Ramos (cell line): ENCODE data around the gene COL4A1.

Experiments used
- in situ Hi-C: fragments of 300-500 bp; cut with MboI; formaldehyde crosslinking; loops from one replicate; pipeline ENCODE4 v1.14.3; 2022; ENCODE audit warnings: low sequenced_read_pairs; ENCODE audit not compliant: unreplicated experiment

COL4A1 gene

DNA sequence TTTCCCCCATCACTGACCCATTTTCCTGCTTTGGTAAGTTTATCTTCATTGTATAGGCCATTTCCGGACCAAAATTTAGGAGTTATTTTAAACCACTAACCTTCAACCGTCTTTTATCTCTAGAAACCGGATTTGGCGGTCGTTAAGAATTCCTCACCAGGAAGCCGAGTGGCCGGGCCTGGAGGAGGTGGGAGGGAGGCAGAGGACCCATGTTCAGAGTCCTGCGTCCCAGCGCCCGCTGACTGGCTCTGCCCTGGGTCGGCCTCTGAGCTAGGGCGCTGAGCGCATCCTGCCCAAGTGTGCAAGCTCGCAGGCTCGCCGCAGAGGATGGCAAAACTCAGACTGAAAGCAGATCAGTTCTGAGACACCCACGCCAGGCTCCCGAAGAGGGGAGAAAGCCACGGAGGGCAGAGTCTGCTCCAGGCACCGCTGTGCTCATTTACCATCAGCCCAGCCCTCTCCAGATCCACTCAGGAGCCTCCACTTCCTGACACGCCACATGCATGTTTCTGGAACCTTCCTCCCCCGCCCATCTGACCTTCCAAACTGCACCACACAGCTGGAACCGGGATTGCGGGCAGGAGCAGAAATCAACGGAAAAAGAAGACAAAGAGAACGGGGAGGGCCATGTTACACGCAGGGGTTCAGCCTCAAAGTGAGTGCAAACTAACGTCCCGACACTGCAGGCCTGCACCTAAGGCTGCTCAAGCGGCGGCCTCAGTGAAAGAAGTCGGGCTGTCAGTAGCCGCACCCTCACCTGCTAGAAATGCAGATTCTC is 8.3 kb downstream of the COL4A1 start:
- in situ Hi-C loops: no loop called here

DNA sequence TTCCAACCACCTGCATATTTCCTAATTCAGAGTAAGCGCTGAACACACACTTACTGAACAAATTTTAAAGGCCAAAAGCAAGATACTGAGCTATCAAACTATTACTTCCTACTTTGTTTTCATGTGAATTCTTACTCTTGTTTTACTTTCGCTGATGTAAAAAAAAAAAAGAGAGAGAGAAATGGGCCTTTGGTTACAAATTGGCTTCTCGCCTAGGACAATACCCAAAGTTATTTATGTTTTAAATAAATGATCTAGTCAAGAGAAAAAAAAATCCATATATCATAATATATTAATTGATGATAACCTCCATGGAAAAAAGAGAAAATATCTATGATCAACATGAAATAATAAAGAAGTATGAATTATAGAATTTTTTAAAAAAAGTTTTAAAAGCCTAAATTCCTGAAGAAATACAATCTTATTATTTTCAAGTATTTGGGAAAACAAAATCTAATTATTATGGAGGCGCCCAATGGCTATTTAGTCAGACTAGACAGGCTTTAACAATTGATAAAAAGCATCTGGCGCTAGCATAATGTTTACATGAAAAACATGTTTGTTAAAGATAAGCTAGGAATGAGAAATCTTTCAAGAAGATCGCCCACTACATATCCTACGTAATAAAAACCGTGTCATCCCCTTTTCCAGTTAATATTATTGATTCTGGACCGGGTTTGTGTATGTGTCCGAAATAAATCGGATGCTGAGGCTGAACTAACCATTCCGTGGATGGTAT is 9.0 kb downstream of the COL4A1 start:
- in situ Hi-C loops: no loop called here

GRCh38 chr13:110297011-110297410 is 9.9 kb downstream of the COL4A1 start:
- in situ Hi-C loops: no loop called here

- in situ Hi-C loops: no loop called here
Measured at GRCh38 chr13:110294622-110295021, 12.3 kb downstream of the COL4A1 start.

DNA sequence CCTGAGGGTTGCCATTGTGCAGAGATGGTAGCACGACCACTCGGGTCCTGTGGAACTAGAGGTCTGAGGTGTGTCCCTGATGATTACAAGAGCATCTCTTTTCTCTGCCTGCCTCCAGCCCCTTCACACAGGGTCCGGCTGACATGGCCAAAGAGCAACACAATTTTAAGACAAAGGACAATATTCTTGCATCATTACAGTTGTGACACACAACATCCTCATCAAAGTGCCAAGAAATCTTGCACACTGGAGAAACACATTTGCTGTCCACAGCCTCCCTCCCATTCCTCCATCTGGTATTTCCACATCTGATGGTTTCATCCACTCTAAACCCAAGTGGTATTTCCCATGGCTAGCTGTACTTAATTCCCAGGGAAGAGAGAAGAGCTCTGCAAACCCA is 12.8 kb downstream of the COL4A1 start:
- in situ Hi-C loops: no loop called here

- in situ Hi-C loops: no loop called here
Measured at GRCh38 chr13:110293649-110294048, 13.3 kb downstream of the COL4A1 start.

DNA sequence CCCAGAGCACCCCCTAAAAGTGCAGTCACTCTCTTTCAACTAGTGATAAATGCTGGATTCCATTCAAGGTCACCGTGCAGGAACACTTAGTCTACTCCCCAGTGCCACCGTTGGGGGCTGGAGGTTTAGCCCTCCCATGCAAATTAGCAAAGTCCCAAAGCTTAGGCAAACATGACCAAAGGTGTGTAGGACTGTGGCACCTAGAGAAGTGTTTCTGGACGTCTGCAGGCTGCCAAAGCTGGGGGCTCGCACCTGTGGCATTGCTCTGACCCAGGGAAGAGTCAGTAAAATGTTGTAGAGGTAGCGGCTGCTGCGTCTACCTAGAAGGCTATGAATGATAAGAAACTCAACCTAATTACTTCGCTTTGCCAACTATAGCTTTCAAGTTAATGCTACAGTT is 13.9 kb downstream of the COL4A1 start:
- in situ Hi-C loops: no loop called here

DNA sequence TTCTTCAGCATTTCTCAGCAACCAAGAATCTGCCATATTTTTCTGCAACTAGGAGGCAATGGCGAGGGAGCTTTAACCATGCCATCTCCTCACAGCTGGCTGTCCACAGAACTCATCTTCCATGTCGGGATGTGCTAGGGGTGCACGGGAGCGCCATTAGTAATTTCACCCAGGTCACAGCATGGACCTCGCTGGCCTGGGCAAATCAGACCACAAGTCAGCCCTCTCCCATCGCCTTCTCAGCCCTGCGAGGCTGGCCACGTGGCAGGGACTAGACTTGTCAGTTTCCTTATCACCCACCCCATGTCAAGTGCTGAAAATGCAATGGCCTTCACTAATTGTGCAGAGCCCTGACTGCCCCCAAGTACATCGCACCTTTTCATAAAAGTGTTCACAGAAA is 15.7 kb downstream of the COL4A1 start:
- in situ Hi-C loops: no loop called here

- in situ Hi-C loops: no loop called here
Measured at GRCh38 chr13:110290826-110291225, 16.1 kb downstream of the COL4A1 start.

DNA sequence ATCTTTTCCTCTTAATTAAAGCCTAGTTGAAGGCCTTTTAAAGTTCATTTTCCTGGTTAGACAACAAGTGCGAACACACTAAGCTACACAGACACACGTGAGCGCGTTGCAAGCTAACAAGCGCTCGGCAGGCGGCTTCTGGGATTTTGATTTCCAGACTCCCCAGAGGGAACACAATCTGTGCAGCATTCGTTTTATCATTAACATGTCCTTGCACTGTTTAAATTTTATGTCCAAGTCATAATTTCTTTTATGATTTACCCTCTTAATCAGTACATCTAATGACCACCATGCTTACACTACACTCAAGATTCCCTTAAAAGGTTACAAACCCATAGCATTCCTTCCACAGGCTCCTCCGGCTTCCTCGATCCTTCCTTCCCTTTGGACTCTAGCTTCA is 16.8 kb downstream of the COL4A1 start:
- in situ Hi-C loops: no loop called here

GRCh38 chr13:110289661-110290060 is 17.3 kb downstream of the COL4A1 start:
- in situ Hi-C loops: no loop called here

DNA sequence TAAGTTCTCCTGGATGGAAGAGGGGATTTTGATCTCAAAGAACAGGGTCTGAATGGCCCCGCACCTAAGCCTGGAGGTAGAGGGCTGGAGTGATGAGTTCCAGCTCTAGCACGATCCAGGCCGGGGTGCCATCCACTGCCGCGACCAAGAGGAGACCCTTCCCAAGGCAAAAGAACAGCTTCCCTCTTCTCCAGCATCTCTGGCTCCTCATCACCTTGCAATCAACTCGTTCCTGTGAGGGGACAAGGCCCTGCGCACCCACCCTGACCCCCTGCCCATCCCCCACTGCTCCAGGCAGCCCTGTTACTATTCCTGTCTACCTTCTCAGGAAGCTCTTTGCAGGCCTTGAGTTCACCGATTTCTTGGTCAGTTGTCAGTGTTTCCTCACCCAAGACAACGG is 17.8 kb downstream of the COL4A1 start:
- in situ Hi-C loops: no loop called here

- in situ Hi-C loops: no loop called here
Measured at GRCh38 chr13:110286833-110287819, 19.8 kb downstream of the COL4A1 start.

DNA sequence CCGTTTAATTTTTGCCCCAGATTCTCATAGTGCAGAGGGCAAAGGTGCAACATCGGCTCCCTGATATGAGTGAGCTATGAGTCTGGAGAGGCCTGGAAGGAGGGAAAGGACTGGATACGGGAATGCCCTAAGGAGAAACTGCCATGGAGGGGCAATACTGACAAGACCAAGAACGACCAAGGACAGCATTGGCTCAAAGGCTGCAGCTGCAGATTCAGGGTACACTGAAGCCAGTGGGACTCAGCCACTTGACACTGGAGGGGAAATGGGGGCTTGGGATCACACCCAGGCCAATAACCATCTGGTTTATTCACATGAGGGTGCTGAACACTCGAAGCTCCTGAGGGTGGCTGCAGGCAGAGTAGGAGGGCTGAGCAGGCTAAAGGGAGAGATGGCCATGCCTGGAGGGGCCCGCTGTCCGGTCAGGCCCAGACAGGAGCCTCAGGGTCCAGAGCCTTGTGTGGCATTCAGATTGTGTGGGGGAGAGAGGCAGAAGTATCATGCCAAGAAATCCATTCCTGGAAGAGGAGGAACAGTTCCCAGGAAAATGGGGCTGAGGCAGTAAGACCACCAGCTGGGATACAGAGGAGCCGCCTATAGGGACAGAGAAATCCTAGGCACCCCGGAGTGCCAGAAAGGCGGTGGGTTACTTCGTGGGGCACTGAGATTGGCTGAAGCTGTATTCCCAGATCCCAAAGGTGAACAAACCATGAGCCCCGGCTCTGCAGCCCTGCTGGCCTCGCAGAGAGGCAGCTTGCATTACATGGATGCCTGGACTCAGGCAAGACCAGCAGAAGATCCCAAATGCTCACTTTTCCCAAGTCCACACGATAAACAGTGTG is 20.7 kb downstream of the COL4A1 start:
- in situ Hi-C loops: no loop called here

GRCh38 chr13:110284779-110285484 is 22.0 kb downstream of the COL4A1 start:
- in situ Hi-C loops: no loop called here

GRCh38 chr13:110283736-110284517 is 23.0 kb downstream of the COL4A1 start:
- in situ Hi-C loops: no loop called here

- in situ Hi-C loops: no loop called here
Measured at GRCh38 chr13:110282316-110282841, 24.6 kb downstream of the COL4A1 start.

GRCh38 chr13:110281736-110282135 is 25.2 kb downstream of the COL4A1 start:
- in situ Hi-C loops: no loop called here
